NCI-H2029 treated with DMSO at 0.1 percent for 48 hours (cell line): ENCODE results near the gene SF3A1.

ENCODE experiments used
- DNase-seq: peaks from one replicate; lab custom pipeline; 2025; lab: John Stamatoyannopoulos, UW

SF3A1 gene

GRCh38 chr22:30301995-30302809 lies 54.5 kb downstream of the SF3A1 start:
- DNase-seq, result no peak

- DNase-seq, result no peak
These were observed 57.4 kb downstream of the SF3A1 start for GRCh38 chr22:30299322-30299721.

- peak; percentile 29 for DNase-seq
These were observed 58.5 kb downstream of the SF3A1 start for GRCh38 chr22:30297991-30298701.

GRCh38 chr22:30297276-30297990 lies 59.3 kb downstream of the SF3A1 start:
- DNase-seq, result no peak

- no peak for DNase-seq
These were observed 59.9 kb downstream of the SF3A1 start for GRCh38 chr22:30296833-30297232.

DNA sequence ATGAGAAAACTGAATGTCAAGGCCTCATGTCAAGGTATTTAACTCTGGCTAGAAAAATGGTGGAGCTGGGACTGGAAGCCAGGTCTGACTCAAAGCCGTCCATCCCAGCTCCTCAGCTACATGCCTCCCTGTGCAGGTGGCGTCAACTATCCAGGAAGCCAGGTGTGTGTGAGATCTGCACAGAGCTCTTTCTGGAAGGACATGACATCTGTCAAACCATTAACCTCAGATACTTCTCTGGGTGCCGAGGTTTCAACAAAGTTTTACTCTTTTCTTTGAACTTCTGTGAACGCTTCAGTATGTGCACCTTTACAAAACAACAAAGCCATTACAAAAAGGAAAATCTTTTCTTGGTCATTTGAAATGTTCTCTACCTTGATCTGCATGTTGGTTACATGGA lies 60.4 kb downstream of the SF3A1 start:
- no peak for DNase-seq

- no peak for DNase-seq
These were observed 61.1 kb downstream of the SF3A1 start for GRCh38 chr22:30295576-30295975.

DNA sequence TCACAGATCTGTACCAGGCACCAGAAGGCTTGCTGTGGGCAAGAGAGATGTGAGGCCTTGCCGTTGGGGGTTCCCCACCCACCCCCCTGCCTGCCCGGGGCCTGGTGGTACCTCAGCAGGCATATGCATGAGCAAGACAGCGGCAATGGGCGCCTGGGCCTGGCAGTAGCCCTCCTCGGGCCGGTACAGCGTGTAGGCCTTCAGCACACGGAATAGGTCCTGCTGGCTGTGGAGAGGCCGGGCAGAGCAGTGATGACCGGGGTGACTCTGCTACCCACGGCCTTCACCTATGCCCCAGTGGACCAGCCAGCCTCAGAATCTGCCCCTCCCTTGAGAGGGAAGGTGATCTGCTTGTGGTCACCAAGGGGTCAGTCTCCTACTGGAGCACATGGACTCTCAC lies 61.9 kb downstream of the SF3A1 start:
- no peak for DNase-seq

DNA sequence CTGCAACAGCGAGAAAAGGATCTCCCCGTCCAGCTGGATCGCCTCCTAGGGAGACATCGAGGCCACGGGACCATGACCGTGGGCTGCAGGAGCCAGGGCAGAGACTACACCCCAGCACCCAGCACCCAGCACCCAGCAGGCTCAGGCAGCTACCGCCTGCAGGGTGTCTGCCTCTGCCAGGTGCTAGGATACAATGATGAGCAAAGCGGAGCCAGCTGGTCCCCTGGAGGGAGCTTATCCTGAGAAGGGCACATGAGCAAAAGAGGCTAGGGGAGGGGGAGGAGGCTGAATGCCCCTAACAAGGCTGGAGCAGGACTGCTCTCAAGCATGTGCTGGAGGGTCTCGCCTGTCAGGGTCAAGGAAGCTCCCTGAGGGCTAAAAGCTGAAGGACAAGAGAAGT lies 62.6 kb downstream of the SF3A1 start:
- no peak for DNase-seq

- DNase-seq, result no peak
These were observed 63.7 kb downstream of the SF3A1 start for GRCh38 chr22:30293026-30293425.

DNA sequence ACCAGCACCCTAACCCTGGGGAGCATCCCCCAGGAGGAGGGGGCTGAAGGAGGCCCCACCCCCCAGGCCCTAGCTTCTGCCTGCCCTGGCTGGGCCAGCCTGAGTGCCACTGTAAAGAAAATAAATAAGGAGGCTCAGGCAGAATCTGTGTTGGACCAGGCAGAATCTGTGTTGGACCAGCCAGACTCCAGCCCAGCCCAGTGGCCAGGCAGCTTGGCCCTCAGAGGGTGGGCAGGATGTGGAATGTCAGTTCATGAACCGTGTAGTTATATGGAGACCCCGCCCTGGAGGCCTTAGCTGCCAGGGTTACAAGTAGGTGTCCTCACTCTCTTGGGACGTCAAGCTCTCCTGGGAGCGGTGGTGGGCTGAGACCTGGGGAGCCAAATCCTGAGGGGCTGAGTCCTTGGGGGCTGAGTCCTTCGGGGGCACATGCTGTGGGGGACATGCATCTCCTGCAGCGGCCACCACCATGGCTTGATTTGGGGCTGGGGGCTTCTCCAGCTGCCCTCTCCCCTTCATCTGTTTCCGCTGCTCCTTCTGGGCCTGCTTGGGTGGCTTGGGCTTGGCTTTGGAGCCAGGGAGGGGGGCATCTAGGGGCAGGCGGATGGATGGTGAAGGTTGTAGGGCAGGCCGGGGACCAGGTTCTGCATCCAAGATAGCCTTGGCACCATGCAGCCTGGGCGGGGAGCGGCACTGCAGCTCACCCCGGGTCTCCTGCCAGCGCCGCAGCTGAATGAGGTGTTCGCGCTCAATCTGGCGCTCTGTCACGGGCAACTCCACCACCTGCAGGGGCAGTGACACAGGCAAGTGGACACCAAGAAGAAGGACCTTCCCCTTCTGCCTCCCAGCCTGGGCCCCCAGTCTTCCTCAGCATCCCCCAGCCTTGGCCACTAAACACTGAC lies 64.4 kb downstream of the SF3A1 start:
- DNase-seq, result no peak

DNA sequence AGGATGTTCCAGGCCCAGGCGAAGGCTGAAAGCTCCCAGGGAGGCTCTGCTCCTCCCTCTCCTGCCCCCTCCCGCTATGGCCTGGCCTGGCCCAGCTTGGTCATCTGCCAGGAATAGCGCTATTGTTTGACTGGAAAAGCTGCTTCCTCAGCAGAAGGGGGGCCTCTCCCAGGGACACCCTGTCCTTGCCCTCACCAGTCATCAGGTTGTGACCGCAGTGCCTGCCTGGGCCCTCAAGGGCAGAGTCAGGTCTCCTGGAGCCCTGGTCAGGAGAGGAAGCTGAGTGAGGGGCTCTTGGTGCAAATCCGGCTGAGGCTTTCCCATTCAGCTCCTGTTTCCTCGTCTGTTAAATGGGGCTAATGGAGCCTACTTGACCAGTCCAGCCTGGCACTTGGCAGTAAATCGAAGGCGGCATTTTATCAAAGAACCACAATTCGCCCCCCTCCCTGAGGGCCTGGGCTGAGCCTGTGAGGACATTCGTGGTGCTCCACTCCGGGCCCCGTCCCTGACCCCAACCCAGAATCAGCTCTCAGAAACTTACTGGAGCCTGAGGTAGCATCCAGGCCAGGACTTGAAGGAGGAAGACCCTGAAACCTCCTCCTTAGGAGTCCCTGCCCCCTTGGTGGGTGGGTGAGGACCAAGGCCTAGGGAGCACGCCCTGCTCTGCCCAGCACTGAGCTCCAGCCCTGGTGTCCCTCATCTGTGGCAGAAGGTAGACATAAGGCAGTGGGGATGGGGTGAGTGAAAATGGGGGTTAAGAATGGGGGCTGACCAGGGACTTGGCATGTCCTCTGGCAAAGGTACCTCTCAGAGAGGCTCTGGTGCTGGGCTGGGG lies 65.4 kb downstream of the SF3A1 start:
- peak; percentile 73 for DNase-seq

DNA sequence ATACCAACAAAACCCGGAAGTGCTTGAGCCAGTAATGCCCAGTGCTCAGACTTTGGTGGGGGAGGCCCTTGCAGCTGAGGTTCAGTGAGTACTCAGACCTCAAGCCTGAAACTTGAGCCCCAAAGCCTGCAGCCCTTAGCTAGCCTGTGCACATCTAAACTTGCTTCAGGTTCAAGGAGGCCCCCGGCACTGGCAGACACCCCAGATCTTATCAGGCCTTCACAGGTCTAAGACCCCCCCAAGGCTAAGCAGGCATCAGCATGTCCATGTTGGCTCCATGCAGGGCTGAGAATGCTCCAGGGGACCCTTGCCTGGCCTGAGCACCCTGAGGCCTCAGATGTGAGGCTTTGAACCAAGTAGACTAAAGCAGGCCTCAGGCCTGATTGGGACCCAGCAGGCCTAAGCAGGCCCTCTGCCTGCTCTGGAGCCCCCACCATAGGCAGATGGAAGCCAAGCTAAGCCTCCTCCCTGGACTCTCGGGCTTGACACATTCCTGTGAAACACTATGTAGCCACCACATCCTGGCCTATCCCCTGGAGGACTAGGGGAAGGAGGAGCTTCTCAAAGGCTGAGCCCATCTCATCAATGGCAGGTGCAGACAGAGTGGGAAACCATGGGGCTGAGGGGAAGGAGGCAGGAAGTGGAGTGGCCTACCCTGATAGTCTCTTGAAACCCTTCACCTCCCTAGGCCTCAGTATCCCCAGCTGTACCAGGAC lies 66.2 kb downstream of the SF3A1 start:
- peak; percentile 73 for DNase-seq

GRCh38 chr22:30289980-30290313 lies 66.7 kb downstream of the SF3A1 start:
- DNase-seq, result no peak

DNA sequence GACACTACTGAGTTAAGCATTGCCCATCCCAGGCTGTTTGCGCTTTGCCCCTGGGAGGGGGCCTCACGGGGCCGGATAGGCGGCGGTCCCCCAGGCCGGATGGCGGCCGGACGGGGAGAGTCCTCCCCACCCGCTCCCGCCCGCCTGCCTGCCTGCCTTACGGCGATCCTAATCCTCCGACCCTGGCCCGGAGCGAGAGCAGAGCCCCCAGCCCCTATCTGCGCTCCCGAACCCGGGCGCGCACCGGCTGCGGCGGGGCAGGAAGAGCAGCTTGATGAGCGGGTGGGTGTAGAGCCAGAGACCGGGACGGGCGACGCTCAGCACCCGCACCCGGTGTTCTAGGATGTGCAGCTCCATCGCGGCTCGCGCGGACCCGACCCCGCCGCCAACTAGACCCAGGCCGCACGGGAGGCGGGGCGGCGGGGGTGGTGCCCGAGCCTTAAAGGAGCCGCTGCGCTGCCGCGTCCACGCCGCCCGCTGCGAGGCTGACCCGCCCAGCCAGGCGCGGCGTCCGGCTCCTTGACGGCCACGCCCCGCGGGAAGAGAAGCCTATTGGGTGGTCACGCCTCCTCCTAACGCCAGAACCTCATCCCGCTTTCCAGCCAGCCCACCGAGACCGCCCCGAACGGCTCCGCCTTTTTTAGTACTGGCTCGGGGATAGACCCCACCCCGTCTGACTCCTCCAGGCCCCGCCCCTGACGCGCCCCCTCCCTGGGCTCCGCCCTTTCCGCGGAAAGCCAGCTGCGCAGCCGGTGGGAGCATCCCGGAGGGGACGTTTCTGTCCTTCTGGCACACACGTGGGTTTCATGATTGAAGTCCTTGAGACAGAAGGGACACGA lies 67.3 kb downstream of the SF3A1 start, which contains the start of gene CASTOR1:
TSS of gene CASTOR1 (minus strand) at position 365 of the 839 bp plus-strand sequence. CDS start at position 357, 8 bp downstream.
- peak; percentile 86 for DNase-seq

- DNase-seq, result no peak
These were observed 68.1 kb downstream of the SF3A1 start for GRCh38 chr22:30288419-30289140.

- DNase-seq, result peak; percentile 38
These were observed 68.9 kb downstream of the SF3A1 start for GRCh38 chr22:30287648-30288418.
